GM10266 (cell line): ENCODE data around the gene ZNF576.
"Not testable (repeated sequence)": the region's sequence is repeated elsewhere in the genome, so short reads cannot be mapped to it uniquely, and the experiment has no call there.

Experiments
- DNase-seq: peaks from one replicate; pipeline ENCODE4 v3.0.0; 2012; ENCODE audit errors: extremely low spot score
- TF ChIP-seq, protein P1 (sequence below): IDR thresholded peaks from 2 replicates; pipeline ENCODE4 v1.5.1; 2012; ENCODE audit warnings: mild to moderate bottlenecking, low read depth; ENCODE audit not compliant: control insufficient read depth, insufficient read depth; ENCODE audit errors: missing control alignments

Gene ZNF576

DNA sequence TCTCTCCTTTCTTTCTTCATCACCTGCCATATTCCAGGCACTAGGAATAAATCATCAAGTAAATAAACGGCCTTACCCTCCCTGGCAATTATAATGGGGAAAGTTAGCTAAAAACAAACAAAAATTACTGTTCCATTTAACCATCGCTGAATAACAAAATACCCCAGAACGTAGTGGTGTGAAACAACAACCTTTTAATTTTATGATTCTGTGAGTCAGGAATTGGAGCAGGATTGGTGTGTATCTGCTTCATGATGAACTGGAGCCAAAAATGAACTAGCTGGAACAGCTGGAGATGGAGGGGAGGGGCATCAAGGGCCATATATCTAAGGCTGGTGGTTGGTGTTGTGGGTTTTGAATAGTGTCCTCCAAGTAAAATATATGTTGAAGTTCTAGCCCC, 46.9 kb downstream of the ZNF576 start:
- no peak for DNase-seq
- TF ChIP-seq, protein P1, sequence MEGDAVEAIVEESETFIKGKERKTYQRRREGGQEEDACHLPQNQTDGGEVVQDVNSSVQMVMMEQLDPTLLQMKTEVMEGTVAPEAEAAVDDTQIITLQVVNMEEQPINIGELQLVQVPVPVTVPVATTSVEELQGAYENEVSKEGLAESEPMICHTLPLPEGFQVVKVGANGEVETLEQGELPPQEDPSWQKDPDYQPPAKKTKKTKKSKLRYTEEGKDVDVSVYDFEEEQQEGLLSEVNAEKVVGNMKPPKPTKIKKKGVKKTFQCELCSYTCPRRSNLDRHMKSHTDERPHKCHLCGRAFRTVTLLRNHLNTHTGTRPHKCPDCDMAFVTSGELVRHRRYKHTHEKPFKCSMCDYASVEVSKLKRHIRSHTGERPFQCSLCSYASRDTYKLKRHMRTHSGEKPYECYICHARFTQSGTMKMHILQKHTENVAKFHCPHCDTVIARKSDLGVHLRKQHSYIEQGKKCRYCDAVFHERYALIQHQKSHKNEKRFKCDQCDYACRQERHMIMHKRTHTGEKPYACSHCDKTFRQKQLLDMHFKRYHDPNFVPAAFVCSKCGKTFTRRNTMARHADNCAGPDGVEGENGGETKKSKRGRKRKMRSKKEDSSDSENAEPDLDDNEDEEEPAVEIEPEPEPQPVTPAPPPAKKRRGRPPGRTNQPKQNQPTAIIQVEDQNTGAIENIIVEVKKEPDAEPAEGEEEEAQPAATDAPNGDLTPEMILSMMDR, result no peak

DNA sequence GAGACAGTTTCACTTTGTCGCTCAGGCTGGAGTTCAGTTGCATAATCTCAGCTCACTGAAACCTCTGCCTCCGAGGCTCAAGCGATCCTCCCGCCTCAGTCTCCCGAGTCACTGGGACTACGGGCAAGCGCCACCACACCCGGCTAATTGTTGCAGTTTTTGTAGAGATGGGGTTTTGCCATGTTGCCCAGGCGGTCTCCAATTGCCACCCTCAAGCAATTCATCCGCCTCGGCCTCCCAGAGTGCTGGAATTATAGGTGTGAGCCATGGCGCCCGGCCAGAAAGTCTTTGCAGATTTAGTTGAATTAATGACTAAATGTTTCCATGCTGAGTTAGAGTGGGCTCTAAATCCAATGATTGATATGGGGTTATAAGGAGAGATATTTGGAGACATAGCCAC, 47.8 kb downstream of the ZNF576 start:
- TF ChIP-seq, protein P1, result no peak
- no peak for DNase-seq

DNA sequence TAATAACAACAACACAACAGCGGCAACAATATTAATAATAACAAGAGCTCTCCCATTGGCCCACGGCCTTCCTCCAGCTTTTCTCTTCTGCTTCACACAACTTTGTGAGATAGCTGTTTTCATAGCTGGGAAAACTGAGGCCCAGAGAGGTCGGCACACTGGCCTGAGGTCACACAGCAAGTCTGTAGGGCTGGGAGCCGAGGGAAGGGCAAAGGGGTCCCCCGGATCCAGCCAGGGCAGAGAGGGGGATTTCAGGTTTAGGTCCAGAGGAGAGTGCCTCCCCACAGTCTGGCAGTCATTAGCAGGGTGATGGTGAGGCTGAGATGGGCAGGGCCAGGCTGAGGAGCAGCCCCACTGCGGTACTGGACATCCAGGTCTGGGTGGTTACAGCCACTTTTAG, 52.2 kb downstream of the ZNF576 start:
- DNase-seq, result no peak
- TF ChIP-seq, protein P1, result no peak

DNA sequence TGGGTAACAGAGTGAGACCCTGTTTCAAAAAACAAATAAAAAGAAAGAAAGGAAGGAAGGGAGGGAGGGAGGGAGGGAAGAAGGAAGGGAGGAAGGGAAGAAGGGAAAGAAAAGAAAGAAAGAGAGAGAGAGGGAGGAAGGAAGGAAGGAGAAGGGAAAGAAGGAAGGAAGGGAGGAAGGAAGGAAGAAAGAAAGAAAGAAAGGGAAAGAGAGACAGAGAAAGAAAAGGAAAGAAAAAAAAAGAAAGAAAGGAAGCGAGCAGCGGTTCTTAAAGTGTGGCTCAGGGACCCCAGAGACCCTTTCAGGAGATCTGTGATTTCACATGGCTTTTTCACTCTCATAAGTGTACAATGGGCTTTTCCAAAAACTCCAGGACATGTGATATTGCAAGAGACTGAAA, 53.1 kb downstream of the ZNF576 start:
- no peak for DNase-seq
- TF ChIP-seq, protein P1, result no peak

DNA sequence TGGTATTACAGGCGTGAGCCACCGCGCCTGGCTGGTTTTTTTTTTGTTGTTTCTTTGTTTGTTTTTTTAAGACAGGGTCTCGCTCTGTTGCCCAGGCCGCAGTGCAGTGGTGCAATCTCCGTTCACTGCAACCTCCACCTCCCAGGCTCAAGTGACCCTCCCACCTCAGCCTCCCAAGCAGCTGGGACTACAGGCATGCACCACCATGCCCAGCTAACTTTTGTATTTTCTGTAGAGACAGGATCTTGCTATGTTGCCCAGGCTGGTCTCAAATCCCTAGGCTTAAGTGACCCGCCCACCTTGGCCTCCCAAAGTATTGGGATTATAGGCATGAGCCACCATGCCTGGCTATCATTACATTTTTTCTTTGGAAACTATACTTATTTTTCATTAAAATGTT, 53.9 kb downstream of the ZNF576 start:
- not testable (repeated sequence) for DNase-seq
